HG03378 (cell line): Measurements from ENCODE around the gene EPHA4.

ENCODE experiments used
- ATAC-seq: cut with Tn5 transposase; IDR thresholded peaks from one replicate; pipeline ENCODE4 v1.9.1; 2021; ENCODE audit warnings: mild to moderate bottlenecking, moderate library complexity; ENCODE audit not compliant: unreplicated experiment

Gene EPHA4

GRCh38 chr2:221410487-221410886 is 161.6 kb downstream of the EPHA4 start:
- no peak for ATAC-seq

DNA sequence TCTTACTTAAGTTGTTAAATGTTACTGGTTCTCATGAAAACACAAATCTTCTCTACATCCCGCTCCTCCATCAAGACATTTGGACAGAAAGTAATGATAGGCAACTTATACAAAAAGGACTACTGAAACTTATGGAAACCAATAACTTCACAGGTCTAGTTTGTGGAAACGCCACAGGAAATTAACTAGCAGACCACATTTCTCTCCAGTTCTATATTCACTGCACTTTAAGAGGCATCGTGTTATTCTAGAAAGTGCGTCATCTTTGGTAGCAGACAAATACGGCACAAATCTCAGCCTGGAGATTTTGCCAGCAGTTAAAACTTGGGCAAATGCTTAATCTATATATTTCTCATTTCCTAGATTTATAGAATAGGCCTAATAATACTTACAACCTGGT is 164.3 kb downstream of the EPHA4 start:
- ATAC-seq = no peak

- no peak for ATAC-seq
Measured at GRCh38 chr2:221405521-221405920, 166.6 kb downstream of the EPHA4 start.

DNA sequence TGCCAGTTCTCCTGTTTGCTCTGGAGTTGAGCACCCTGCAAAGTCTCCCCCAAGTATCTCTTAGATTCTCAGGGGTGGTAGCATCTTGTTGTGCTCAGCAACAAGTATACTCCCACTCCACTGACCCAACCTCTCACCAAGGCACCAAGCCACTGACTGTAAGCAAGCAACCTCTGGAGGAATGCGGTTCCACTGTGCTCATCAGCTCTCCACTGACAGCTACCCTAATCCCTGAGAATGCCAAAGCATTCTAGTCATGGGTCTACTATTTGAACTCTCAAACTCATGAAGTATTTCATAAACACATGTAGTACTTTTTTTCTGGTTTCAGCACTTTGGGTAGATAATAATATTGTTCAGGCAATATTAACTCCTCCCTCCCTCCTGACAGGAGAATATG is 170.0 kb downstream of the EPHA4 start:
- ATAC-seq = no peak

GRCh38 chr2:221400411-221400810 is 171.7 kb downstream of the EPHA4 start:
- no peak for ATAC-seq

GRCh38 chr2:221399183-221399582 is 172.9 kb downstream of the EPHA4 start:
- ATAC-seq = no peak

DNA sequence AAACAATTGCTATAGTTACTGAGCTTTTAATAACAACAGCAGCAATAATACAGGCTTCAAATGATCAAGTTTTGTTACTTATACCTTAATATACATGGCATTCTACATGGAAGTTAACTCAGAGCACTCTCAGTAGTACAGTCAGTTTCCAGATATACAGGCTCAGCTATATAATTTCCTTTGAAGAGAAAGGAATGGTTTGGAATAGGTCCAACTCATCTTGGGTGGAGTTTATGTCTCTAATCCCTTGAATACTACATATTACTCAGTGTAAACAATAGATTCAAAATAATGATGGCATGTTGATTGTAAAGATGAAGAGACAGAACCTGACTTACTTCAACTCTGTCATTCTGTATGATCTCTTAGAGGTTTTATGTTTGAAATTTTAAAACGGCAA is 174.9 kb downstream of the EPHA4 start:
- ATAC-seq = no peak

- no peak for ATAC-seq
Measured at GRCh38 chr2:221392228-221392881, 179.7 kb downstream of the EPHA4 start.

DNA sequence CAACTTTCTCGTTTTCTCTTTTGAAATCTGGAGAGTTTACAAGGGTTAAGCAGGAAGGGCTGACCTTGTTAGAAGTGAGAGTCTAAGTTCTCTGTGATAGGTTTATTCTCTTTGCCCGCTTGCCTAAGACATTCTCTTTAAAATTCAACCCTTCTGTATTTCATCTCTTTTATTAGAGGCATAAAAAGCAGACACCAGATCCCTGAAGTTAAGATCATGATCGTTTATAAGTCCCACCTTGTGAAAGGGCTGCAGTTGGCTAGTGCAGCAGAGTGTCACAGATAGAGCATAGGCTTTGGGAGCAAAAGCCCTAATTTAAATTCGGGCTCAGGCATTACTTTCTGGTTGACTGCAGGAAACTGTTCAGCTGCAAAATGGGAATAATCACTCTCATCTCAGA is 181.2 kb downstream of the EPHA4 start:
- ATAC-seq = no peak

DNA sequence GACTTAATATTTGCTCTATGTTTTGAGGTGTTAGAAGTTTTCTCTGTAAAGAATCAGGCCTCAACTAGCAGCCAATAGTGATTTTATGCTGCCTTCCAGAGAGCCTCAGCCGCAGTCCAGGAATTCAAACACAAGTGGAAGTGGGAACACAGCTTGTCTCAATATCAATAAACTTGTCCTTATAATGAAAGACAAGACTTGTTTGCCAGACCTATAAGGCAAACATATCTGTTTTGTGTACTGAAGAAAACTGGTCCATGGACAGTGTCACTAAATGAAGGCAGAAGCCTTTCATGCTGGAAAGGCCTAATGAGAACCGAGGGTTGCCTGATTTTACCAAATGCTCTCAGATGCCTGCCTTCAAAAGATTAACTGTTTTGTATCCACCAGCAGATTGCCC is 182.2 kb downstream of the EPHA4 start:
- ATAC-seq = no peak

- ATAC-seq = no peak
Measured at GRCh38 chr2:221389421-221389820, 182.7 kb downstream of the EPHA4 start.

GRCh38 chr2:221388891-221389290 is 183.2 kb downstream of the EPHA4 start:
- no peak for ATAC-seq

GRCh38 chr2:221385716-221386115 is 186.4 kb downstream of the EPHA4 start:
- ATAC-seq = no peak

- no peak for ATAC-seq
Measured at GRCh38 chr2:221381928-221382488, 190.1 kb downstream of the EPHA4 start.

GRCh38 chr2:221380686-221381085 is 191.4 kb downstream of the EPHA4 start:
- ATAC-seq = no peak

DNA sequence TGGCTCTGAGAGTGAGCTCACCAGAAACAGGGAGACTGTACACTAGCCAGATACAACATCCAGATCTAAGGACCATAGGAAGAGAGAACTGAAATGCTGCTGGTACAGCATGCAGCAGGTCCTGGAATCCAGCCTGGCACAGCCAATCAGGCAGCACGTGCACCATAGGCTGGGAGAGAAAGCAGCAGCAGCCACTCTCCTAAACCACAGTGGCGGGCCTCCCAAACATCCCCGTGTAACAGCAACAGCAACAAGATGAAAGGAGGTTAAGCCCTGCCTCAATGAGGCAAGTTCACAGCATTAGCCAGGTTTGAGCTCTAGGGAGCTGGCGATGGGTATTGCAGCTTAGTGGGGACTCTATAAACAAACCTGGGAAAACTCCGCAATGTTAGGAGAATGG is 192.0 kb downstream of the EPHA4 start:
- no peak for ATAC-seq

GRCh38 chr2:221377597-221377996 is 194.5 kb downstream of the EPHA4 start:
- ATAC-seq = no peak

- ATAC-seq = no peak
Measured at GRCh38 chr2:221377066-221377465, 195.0 kb downstream of the EPHA4 start.

- ATAC-seq = no peak
Measured at GRCh38 chr2:221374234-221374633, 197.9 kb downstream of the EPHA4 start.

- no peak for ATAC-seq
Measured at GRCh38 chr2:221372907-221373306, 199.2 kb downstream of the EPHA4 start.

GRCh38 chr2:221372159-221372884 is 199.8 kb downstream of the EPHA4 start:
- no peak for ATAC-seq

- ATAC-seq = no peak
Measured at GRCh38 chr2:221371347-221371746, 200.8 kb downstream of the EPHA4 start.
